ENCODE data around the gene MAD2L1BP.

The MAD2L1BP gene

DNA sequence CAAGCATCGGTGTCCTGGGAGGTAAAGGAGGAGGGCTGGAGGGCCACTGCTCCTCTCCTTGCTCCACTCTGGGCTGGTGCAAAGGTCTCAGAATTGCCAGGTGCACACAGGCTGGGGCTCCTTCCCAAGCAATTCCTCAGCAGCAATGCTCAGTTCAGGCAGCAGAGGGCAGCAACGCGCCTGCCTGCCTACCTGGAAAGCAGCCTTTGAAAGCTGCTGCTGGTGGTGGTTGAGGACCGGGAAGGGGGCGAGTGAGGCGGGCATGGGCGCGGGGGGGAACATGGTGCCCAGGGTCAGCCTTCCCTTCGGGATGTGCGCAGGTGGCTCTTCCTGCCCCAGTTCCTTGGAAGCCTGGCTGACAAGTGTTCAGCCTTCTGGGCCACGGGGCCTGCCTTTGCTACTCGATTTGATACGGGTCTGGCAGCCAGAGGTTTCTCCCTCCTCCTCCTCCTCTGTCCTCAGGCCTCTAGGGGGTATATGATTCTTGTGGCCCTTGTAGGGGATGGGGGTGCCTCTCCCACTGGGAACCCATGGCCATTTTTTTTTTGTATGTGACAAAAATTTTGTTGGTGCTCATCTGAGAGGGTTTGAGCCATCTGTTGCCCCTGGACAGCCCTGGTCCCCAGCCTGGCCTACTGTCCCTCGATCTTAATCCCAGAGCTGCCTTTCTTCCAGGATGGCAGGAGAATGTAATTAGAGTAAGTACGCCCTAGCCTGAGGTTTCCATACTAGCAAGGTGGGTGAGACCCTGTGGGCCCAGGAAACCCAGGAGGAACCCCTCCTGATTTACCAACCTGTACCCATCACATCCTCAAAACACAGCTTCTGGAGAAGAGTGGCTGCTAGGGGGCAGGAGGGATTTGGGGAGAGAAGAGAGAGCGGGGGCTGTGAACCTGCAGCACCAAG is 31.9 kb downstream of the MAD2L1BP start:
- DNase-seq (ENCODE audit: low read depth, low spot score) = no peak

DNA sequence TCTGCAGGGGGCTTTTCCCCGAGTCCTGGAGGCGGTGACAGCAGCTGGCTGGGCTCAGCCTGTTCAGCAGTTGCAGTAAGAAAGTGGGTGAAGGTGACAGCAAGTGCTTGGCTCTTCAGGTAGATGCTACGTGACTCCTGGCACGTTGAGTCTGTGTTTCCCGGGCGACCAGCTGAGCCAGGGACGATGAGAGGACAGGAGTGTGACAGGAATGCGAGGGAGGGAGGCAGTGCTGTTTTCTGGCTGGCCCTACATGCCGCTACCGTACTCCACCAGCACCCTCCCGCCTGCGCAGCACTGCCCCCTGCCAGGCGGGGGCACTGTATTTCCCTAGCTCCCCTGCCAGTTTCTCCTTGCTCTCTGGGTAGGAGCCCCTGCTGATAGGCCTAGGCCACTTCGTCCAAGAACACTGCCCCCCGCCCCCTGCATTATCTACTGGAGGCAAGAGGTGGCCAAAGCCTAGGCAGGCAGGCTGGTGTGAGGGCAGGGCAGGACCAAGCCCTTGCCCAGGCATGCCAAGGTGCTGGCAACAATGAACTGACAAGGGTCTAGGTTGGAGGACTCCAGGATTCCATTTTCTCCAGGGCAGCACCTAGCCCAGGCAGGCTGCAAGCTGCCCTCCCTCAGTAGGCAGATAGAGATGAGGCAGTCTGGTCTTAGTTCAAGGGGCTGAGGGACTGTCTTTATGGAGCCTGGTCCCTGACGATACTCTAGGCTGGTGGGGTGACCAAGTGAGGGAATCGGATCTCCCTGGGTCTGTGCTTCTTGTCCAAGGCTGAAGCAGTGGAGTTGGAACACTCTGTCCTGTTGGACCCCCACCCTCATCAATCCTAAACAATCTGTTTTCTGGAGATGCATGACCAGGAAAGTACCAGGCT is 32.8 kb downstream of the MAD2L1BP start:
- no peak for DNase-seq (ENCODE audit: low read depth, low spot score)

DNA sequence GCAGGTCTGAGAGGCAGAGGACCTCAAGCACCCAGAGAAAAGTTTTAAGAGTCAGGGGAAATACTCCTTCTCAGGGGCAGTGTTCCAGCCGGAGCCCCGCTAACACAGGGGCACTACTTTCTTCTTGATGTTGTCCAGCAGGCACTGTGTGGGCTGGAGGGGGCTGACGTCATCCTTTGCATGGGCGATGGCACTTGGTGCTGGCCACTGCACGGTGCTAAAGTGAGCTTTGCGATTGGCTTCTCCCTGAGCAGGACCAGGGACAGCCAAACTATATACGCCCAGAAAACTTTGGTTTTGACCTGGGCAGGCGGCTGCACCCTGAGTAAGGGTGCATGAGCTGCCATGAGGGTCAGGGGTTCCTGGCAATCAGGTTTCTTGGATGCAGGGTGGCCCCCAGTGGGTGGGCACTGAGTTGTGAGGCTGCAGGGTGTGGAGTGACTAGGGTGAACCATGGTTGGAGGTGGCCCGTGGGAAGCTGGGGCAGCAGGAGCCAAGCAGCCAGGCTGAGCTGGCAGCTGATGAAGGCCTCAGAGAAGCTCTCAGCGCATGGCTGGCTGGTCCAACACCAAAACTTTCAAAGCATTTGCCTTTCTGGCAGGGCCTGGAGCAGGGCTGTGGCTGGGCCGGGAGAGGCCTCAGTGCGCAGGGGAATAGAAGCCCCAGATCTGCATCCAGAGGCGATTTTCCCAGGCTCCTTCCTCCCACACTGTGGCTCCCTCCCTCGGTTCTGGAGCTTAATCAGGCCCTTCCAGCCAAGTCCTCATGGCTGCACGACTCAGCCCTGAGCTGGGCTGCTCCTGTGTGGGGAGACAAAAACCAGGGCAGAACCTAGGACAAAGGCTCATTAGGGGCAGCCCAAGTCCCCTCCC is 33.6 kb downstream of the MAD2L1BP start:
- no peak for DNase-seq (ENCODE audit: low read depth, low spot score)

DNA sequence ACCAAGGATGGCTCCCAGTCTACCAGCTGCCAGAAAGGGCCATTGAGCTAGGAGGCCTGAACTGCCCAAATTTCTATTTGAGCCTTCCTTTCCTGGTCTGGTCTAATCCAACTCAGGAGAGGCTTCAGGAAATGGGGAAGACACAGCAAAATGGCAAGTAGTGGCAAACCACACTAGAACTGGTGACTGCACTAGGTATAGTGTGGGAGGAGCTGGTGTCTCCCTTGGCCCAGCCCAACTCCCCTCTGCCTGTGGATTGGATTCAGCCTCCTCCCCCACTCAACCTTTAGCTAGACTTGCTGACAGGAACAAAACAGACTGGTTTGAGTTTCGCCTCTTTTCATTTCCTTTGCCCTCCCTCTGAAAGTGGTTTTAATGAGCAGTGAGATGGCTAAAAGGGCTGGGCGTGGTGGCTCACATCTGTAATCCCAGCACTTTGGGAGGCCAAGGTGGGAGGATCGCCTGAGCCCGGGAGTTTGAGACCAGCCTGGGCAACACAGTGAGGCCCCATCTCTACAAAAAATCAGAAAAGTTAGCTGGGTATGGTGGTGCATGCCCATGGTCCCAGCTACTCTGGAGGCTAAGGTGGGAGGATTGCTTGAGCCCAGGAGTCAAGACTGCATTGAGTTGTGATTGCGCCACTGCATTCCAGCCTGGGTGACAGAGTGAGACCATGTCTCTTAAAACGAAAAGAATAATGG is 34.4 kb downstream of the MAD2L1BP start:
- no peak for DNase-seq (ENCODE audit: low read depth, low spot score)

DNA sequence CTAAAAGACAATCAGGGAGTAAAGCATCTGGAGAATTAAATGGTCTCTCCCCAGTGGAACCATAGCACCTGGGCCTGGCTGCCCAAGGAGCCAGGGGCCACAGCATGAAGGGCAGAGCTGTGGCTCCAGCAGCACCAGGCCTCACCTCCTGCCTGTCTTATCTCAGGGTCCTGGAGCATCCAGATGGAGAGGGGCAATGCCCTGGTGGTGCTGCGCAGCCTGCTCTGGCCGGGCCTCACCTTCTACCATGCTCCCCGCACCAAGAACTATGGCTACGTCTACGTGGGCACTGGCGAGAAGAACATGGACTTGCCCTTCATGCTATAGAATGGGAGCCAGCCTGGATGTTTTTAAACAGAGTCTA is 35.0 kb downstream of the MAD2L1BP start:
- no peak for DNase-seq (ENCODE audit: low read depth, low spot score)

DNA sequence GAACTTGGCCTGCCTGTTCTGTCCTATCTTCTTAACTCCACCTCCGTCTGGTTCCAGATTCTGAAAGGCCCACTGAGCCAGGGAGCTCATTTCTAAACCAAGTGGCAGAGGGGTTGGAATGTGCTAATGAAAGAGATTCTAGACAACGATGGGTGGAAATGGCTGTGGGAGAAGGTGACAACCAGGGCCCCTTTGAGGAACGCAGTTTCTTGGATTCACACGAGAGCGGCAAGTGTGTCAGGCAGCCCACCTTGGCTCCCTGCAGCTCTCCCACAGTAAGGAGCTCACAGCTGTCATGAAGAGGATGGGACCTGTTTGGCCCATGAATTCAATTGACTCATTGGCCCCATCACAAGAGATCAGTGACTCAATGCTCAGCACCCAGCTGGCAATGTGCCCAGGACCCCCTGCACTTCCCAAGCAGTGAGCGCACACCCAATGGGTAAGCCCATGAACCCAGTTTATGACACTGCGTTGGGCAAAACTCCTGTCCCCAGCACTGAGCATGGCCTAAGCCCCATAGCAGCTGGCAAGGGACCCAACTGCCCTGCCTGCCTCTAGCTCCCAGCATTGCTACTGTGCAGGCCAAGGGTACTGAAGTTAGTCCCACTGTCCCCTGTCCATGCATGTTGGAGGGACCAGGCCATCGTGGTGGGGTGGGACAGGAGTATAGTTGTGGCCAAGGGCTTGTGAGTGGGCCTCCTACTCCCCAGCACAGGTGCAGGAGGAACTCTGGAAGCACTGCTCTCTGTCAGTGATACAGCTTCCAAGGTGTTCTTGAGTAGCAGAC is 35.6 kb downstream of the MAD2L1BP start:
- DNase-seq (ENCODE audit: low read depth, low spot score) = no peak

DNA sequence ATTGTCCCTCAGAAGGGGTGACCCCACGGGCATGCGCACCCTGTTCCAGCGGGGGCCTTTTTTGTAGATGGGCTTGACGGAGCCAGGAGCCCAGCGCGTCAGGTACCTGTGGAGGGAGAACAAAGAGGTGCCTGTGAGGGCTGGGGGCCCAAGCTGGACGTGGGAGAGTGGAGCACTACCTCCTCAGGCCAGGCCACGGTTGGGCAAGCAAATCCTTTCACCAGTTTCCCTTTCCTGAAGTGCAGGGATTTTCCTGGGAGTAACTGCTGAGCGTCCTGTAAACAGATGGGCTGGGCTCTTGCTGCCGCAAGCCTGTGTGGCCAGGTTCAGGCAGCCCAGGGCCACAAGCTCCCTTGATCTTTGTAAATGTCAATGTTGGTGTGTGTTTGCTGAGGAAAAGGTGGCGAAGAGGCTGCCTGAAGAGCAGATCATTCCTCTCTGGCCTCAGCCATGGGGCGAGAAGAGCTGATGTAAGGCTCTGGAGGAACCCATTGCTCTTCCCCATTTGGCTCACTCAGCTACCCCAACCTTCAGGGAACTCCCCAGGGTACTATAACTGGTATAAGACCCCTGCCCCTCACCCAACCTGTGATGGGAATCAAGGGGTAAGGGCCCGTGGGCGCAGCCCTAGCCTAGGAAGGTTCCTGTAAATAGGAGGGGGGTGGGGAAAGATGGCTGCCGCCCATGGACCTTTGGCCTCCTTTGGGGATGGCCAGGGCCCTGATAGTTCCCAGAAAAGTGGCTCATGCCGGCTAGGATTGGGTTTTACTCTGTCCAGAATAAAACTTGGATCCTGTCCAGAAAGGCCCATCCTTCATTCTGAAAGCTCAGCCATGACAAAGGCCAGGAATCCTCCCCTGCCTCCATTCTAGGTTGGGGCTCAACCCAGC is 36.4 kb downstream of the MAD2L1BP start:
- no peak for DNase-seq (ENCODE audit: low read depth, low spot score)

DNA sequence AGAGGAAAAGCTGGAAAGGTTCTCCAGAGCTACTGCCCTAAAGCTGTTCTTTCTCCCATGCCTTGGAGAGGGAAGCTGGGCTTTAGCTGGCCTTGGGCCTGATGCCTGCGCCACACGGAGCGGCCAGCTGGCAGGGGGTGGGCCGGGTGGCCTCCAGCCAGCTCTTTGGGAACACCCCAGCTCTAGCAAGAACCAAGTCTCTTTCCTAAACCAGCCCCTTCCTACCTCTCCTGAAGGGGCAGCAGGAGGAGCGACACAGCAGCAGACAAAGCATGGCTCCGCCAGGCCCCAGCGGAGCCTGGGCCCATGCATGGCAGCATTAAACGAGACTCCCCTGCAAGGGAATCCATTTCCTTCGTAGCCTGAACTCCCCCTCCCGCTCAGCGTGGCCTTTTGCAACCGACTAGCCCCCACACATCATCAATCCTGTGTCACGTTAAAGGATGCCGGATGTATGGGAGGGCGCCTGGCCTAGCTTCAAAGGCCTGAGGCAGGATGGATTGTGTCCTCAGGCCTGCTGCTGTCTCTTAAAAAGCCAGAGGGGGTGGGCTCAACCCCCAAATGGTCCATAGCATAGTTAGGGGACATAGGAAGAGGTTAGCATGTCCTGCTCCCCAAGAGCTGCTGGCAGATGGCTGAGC is 37.9 kb downstream of the MAD2L1BP start:
- DNase-seq (ENCODE audit: low read depth, low spot score) = no peak

DNA sequence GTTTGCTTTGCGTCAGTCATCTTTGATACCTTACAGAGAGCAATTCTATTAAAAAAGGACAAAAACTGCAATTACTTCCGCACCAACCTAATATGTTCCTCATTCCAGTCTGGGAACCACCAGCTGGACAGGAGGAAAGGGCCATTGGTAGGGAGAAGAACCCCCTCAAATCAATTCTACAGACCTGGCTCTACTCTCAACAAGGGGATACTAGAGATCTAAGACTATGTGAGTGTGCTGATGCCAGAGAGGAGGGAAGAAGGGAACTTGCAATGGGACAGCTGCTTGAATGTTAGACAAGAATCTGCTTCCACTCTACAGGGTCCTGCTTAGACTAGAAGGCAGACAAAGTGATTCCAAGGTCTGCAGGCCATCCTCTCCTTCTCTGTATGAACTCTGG is 38.7 kb downstream of the MAD2L1BP start:
- DNase-seq (ENCODE audit: low read depth, low spot score) = no peak

DNA sequence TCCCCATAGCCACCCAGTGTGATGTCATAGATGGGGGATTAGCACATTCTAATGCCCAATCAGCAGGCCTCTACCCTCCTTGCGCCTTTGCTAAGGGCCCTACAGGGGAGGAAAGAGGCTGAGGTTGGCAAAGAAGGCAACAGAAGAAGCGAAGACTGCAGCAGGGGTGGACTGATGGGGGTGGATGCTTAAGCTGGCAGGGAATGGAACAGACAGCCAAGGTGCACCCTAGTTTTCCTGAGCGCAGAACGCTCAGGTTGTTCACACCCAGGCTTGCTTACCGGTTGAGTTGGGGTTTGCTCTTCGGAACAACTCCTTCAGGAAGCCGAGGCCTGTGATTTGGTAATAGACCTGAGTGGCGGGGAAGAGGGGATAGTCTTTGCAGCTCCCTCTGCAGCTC is 39.3 kb downstream of the MAD2L1BP start:
- no peak for DNase-seq (ENCODE audit: low read depth, low spot score)

DNA sequence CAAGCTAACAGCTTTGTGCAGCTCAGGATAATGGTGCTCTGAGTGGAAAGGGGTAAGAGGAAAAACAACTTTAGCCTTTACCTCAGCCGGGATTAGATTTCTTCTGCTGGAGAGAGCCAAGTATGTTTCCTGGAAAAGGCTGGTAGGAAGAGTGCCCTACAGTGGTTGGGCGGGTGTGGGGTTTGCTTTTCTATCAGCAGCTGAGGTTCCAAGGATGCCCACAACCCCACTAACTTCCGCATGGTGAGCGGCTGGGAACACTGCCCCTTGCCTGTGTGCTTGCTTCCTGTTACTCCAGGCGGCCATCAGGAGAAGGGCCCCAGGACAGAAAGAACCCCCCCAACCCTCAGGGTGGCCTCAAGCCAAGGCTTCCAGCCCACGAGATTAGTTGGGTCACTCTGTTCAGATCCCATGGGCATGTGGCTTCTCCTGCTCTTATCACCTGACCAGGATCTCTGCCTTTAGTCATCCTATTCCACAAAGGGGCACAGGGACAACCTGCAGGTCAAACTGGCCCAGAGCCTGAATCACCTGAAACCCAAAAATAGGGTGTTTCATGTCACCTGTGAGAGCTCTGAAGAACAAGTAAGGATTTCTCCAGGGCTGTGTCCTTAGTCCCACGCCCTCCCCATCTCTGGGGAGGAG is 41.4 kb downstream of the MAD2L1BP start:
- no peak for DNase-seq (ENCODE audit: low read depth, low spot score)

DNA sequence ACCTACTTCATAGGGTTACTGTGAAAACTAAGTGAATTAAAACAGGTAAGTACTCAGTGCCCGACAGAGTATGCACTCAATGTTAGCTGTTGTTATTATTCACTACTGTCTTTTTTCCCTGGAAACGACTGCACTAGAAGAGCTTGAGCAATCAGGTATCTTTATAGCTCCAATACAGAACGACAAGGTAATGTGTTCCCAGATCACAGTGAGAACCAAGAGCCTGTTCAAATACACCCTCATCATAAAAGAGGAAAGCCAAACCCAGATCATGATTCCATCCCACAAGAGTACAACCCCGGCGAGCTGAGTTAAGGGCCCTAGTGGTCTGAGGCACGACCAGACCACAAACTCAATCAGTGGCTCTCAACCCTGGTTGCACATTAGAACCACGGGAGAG is 42.1 kb downstream of the MAD2L1BP start:
- no peak for DNase-seq (ENCODE audit: low read depth, low spot score)

DNA sequence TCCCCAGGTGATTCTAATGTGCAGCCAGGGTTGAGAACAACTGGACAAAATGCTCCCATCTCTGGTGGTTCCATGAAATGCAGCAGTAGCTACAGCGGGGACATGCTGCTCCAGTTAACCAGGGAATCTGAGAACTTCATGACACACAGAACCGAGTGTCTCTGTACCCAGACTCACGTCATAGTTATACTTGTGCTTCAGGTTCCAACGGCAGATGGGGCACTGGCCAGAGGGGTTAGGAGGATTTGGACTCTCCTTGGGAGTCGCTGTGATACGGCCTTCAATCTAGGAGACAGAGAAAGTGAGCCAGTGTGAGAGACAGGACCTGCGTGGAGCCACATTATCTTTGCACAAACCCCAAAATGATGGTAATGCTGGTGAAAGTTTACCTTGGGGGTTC is 42.7 kb downstream of the MAD2L1BP start:
- no peak for DNase-seq (ENCODE audit: low read depth, low spot score)

DNA sequence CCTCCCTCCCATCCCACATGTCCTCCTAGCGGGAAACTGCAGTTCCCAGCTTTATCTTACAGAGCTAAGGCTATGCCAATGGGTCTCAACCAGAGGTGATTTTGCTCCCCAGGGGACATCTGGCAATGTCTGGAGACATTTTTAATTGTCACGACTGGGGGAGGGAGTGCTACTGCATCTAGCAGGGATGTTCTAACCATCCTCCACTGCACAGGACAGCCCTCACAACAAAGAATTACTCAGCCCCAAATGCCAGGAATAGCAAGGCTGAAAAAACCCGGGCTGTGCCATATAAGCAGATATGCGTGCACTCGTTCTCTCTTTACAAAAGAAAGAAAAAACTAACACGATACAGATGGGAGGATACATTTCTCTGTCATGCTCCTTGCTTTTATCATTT is 43.4 kb downstream of the MAD2L1BP start:
- DNase-seq (ENCODE audit: low read depth, low spot score) = no peak

DNA sequence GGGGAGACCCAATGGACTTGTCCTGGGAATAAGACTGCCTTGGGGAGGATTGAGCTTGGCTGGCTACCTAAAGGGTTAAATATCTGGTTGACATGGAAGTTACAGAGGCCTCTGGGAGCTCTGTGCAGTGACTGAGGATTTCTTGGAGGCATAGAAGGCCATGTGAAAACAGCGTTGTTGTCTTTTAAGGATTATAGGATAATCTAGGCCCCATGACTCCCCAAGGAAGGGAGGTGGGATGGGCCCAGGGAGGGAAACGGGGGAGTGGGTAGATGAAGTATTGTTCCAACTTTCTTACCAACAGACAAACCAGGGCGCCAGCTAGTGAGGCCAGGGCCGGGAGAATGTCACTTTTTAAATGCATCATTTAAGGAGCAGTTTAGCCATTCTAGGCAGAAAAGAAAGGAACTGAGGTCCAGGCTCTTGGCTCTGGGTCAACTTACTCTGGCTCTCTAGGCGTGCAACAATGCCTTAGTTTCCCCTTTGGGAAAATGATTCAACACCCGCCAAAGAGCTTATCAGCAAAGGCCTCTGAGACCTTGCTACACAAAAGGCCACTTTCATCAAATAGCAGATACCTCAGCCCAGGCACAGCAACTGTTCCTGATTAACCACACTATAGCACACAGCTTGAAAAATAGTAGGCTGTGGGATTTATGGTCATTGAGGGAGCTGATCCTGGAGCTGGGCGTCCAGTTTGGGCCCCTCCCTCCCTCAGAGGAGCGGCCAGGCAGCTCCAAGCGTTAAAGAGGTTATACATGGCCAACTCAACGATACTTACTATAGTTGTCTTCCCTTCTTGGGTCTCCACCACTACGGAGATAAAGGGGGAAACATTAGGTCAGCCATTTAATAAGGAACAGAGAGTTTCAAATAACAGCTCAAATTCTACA is 44.9 kb downstream of the MAD2L1BP start:
- no peak for DNase-seq (ENCODE audit: low read depth, low spot score)

DNA sequence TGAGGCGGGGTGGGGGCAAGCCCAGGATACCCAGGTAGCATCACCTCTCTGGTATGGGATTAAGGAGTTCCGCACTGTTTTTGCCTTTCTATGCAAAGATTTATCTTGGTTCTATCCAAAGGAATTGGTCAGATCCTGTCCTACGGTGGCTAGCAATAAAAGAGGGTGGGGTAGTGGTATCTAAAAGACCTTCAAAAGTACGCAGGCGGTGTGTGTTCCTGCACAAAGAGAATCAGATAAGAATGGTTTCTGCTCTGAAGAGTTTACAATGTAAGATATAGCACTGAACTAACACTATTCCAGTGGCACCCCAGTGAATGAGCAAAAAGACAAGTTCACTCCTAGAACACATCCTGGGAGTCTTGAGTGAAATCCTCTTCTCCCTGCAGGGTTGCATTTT is 45.7 kb downstream of the MAD2L1BP start:
- DNase-seq (ENCODE audit: low read depth, low spot score) = no peak

DNA sequence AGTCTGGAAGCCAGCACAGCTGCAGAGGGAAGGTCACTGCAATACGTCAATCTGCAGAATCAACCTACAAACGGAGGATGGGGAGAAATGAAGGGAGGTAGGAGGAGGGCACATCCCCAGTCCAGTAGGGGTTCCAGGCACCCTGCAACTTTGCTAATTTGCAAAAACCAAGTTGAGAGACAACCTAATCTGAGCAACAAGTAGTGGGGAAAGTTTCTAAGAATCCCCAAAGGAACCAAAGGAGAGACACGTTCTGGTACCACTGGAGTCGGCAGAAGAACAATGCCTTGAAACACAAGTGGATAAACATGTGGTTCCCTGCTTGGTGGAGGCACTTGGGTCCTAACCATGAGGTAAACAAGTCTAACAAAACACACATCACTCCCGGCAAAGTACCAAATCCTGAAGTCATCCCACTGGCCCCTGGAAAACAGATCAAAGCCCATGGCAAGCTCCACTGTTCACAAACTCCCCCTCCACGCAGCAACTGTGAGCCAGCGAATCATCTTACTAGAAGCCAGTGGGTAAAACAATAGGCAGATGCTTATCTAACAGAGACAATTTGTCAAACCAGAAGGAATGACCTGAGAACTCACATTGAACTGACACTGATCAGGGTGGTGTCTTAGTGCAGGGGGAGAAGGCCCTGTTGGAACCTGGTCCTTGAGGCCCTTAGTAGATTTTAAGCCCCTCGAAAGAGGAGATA is 47.2 kb downstream of the MAD2L1BP start:
- DNase-seq (ENCODE audit: low read depth, low spot score) = no peak

Measured in smooth muscle cell of the brain vasculature (primary cell).